Measurements from ENCODE around the gene RAD51B. TPM values are rescaled to one million over a fixed set of nuclear protein-coding genes. Genes with fewer than 3 reads are reported as not detected.

The RAD51B gene
- total RNA-seq, 6 donors from 2014 or later: 10.6 to 63.9 (median 18.4) TPM

- ATAC-seq (ENCODE audit: low FRiP score in 2 of 2): no peak
- 78 to 81% methylated on average over 11 of the region's 11 CpGs for WGBS, 2 donors
- no peak for DNase-seq
- no peaks in the 10 kb centered on the region for H3K36me3 ChIP-seq
- peaks cover 16 to 23% (median 20%) of the 10 kb centered on the region in 4 donors for H3K4me1 ChIP-seq
- peaks cover 0 to 5% (median 0%) of the 10 kb centered on the region in 4 donors for H3K9me3 ChIP-seq
- peak overlapping the region in 3 of 4 donors; percentile 42 to 85 (median 83) for H3K27ac ChIP-seq
- TF ChIP-seq EP300 (IDR thresholded peaks at IDR 0.05): no peak
- no peak for TF ChIP-seq CTCF (IDR thresholded peaks at IDR 0.05)
- TF ChIP-seq POLR2A (IDR thresholded peaks at IDR 0.05): no peak
- no peak for TF ChIP-seq POLR2AphosphoS5 (IDR thresholded peaks at IDR 0.05)
- no peak overlapping the region for H3K4me3 ChIP-seq
- no peaks in the 10 kb centered on the region for H3K27me3 ChIP-seq
Measured at GRCh38 chr14:68770553-68771286, 951.1 kb downstream of the RAD51B start.

GRCh38 chr14:68771631-68772030 lies 952.1 kb downstream of the RAD51B start:
- TF ChIP-seq POLR2A (IDR thresholded peaks at IDR 0.05) (no peak), EP300 (IDR thresholded peaks at IDR 0.05) (no peak), CTCF (IDR thresholded peaks at IDR 0.05) (no peak), POLR2AphosphoS5 (IDR thresholded peaks at IDR 0.05) (peak; percentile 56 to 70)
- peaks cover 0 to 5% (median 0%) of the 10 kb centered on the region in 4 donors for H3K9me3 ChIP-seq
- 55% methylated on average over 9 to 10 of the region's 10 CpGs for WGBS, 2 donors
- H3K27ac ChIP-seq: peak overlapping the region; percentile 42 to 85 (median 76)
- no peaks in the 10 kb centered on the region for H3K27me3 ChIP-seq
- DNase-seq (peak in 1 of 2 donors; percentile 45), ATAC-seq (ENCODE audit: low FRiP score in 2 of 2) (peak in 1 of 2 donors; percentile 66)
- H3K4me1 ChIP-seq: peaks cover 16 to 23% (median 20%) of the 10 kb centered on the region in 4 donors
- H3K4me3 ChIP-seq: no peak overlapping the region
- no peaks in the 10 kb centered on the region for H3K36me3 ChIP-seq

- H3K27me3 ChIP-seq: no peaks in the 10 kb centered on the region
- whole genome bisulfite sequencing, 2 donors: 84 to 89% methylated on average over 6 of the region's 6 CpGs
- H3K4me1 ChIP-seq: peaks cover 21 to 24% (median 22%) of the 10 kb centered on the region in 4 donors
- H3K36me3 ChIP-seq: no peaks in the 10 kb centered on the region
- H3K9me3 ChIP-seq: peaks cover 0 to 5% (median 0%) of the 10 kb centered on the region in 4 donors
- DNase-seq: no peak
- TF ChIP-seq CTCF (IDR thresholded peaks at IDR 0.05) (no peak), POLR2AphosphoS5 (IDR thresholded peaks at IDR 0.05) (no peak), EP300 (IDR thresholded peaks at IDR 0.05) (no peak), POLR2A (IDR thresholded peaks at IDR 0.05) (no peak)
- H3K4me3 ChIP-seq: no peak overlapping the region
- H3K27ac ChIP-seq: peak overlapping the region; percentile 39 to 85 (median 70)
- ATAC-seq (ENCODE audit: low FRiP score in 2 of 2): no peak
Measured at GRCh38 chr14:68772761-68773381, 953.3 kb downstream of the RAD51B start.

- DNase-seq: peak in 1 of 2 donors; percentile 19
Measured at GRCh38 chr14:68774771-68775613, 955.4 kb downstream of the RAD51B start.

More at GRCh38 chr14:68774771-68775613, 955.4 kb downstream of the RAD51B start:
- Histone ChIP-seq H3K27me3 (no peaks in the 10 kb centered on the region), H3K36me3 (no peaks in the 10 kb centered on the region), H3K27ac (peak overlapping the region in 1 of 4 donors; percentile 2), H3K4me3 (no peak overlapping the region), H3K9me3 (peaks cover 0 to 5% (median 0%) of the 10 kb centered on the region in 4 donors), H3K4me1 (peaks cover 39 to 45% (median 42%) of the 10 kb centered on the region in 4 donors)
- 93 to 100% methylated on average over 4 of the region's 4 CpGs for WGBS, 2 donors
- no peak for ATAC-seq (ENCODE audit: low FRiP score in 2 of 2)
- TF ChIP-seq POLR2AphosphoS5 (IDR thresholded peaks at IDR 0.05) (no peak), CTCF (IDR thresholded peaks at IDR 0.05) (no peak), POLR2A (IDR thresholded peaks at IDR 0.05) (no peak), EP300 (IDR thresholded peaks at IDR 0.05) (no peak)

Measured in upper lobe of left lung (tissue), 6 donors.